Measurements from ENCODE around the gene ARID1B. TPM values are rescaled to one million over a fixed set of nuclear protein-coding genes. Genes with fewer than 3 reads are reported as not detected.
A peak's percentile ranks its signal among the peaks of the same experiment; 100 is the strongest.

ARID1B gene
- total RNA-seq, 1 donor from 2014 or later: 97.2 TPM

DNA sequence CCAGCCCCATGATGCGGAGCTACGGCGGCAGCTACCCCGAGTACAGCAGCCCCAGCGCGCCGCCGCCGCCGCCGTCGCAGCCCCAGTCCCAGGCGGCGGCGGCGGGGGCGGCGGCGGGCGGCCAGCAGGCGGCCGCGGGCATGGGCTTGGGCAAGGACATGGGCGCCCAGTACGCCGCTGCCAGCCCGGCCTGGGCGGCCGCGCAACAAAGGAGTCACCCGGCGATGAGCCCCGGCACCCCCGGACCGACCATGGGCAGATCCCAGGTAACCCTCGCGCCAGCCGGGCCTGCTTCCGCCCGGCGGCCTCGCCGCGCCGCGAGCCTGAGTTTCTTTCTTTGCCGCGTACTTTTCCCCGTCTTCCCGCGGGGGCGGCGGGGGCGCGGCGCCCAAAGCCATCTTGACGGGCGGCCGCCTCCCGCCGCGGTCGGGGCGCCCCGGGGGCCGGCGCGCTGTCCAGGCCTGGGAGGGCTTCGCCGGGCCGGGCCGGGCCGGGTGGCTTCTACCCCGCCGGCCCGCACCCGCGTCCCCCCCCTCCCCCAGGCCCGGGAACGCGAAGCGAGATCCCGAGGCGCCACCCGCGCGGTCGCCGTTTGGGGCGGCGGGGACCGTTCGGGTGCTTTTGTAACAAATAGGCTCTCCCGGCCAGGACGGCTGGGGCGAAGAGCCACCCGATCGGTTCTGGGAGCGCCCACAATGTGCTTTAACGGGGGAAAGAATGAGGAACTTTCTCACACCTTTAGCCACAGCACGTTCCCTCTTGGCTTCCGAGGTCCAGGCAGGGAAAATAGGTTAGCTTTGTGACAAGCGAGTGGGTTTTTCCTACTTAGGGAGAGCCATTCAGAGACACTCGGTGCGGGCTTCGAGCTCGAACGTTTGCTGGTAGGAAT lies 2.3 kb downstream of the ARID1B start:
- Mint-ChIP-seq H3K27ac (peak overlapping the region; percentile 86), H3K9me3 (no peaks in the 10 kb centered on the region), H3K4me1 (ENCODE audit: unreplicated experiment) (peaks cover 47% of the 10 kb centered on the region), H3K27me3 (no peaks in the 10 kb centered on the region), H3K36me3 (peaks cover 3% of the 10 kb centered on the region), H3K4me3 (peak overlapping the region; percentile 93)
- TF ChIP-seq CTCF (conservative IDR thresholded peaks at IDR 0.05): peak; percentile 43
- DNase-seq (ENCODE audit: extremely low spot score, unreplicated experiment): no peak

GRCh38 chr6:156780102-156780641 lies 3.0 kb downstream of the ARID1B start:
- peak overlapping the region; percentile 86 for H3K27ac Mint-ChIP-seq
- no peak for TF ChIP-seq CTCF (conservative IDR thresholded peaks at IDR 0.05)
- H3K4me3 Mint-ChIP-seq: peak overlapping the region; percentile 93
- no peak for DNase-seq (ENCODE audit: extremely low spot score, unreplicated experiment)
- no peaks in the 10 kb centered on the region for H3K9me3 Mint-ChIP-seq
- peaks cover 40% of the 10 kb centered on the region for H3K4me1 Mint-ChIP-seq (ENCODE audit: unreplicated experiment)
- H3K27me3 Mint-ChIP-seq: no peaks in the 10 kb centered on the region
- H3K36me3 Mint-ChIP-seq: peaks cover 3% of the 10 kb centered on the region

- TF ChIP-seq CTCF (conservative IDR thresholded peaks at IDR 0.05): no peak
- Mint-ChIP-seq H3K27me3 (no peaks in the 10 kb centered on the region), H3K36me3 (peaks cover 9% of the 10 kb centered on the region), H3K4me3 (peak overlapping the region; percentile 93), H3K27ac (peak overlapping the region; percentile 86), H3K4me1 (ENCODE audit: unreplicated experiment) (peaks cover 34% of the 10 kb centered on the region), H3K9me3 (no peaks in the 10 kb centered on the region)
- no peak for DNase-seq (ENCODE audit: extremely low spot score, unreplicated experiment)
These were observed 4.0 kb downstream of the ARID1B start for GRCh38 chr6:156780962-156781853.

- Mint-ChIP-seq H3K4me3 (peak overlapping the region; percentile 93), H3K36me3 (peaks cover 13% of the 10 kb centered on the region), H3K4me1 (ENCODE audit: unreplicated experiment) (peaks cover 35% of the 10 kb centered on the region), H3K27me3 (no peaks in the 10 kb centered on the region), H3K27ac (peak overlapping the region; percentile 36), H3K9me3 (no peaks in the 10 kb centered on the region)
- DNase-seq (ENCODE audit: extremely low spot score, unreplicated experiment): no peak
- TF ChIP-seq CTCF (conservative IDR thresholded peaks at IDR 0.05): no peak
These were observed 4.9 kb downstream of the ARID1B start for GRCh38 chr6:156781861-156782631.
